Measurements from ENCODE around the gene CLP1. TPM values are rescaled to one million over a fixed set of nuclear protein-coding genes. Genes with fewer than 3 reads are reported as not detected.

The CLP1 gene
- total and polyA plus RNA-seq, 7 donors = 3.9 to 23.2 (median 13.2) TPM

- H3K27ac ChIP-seq = no peak overlapping the region
- H3K4me1 ChIP-seq = no peaks in the 10 kb centered on the region
- no peaks in the 10 kb centered on the region for H3K27me3 ChIP-seq
- intact Hi-C loops (cut with DNase I) = no loop called here
- H3K4me3 ChIP-seq = no peak overlapping the region
- no peaks in the 10 kb centered on the region for H3K36me3 ChIP-seq
- WGBS, 2 donors = 86 to 89% methylated on average over 2 of the region's 2 CpGs
- H3K9me3 ChIP-seq = peaks cover 0 to under 1% (median 0%) of the 10 kb centered on the region in 4 donors
- TF ChIP-seq POLR2A (IDR thresholded peaks at IDR 0.05) (no peak), CTCF (IDR thresholded peaks at IDR 0.05) (no peak), EP300 (IDR thresholded peaks at IDR 0.05) (no peak), POLR2AphosphoS5 (IDR thresholded peaks at IDR 0.05) (no peak)
- DNase-seq = no peak
Observed at GRCh38 chr11:57624864-57625263, 32.7 kb upstream of the CLP1 start.

- TF ChIP-seq CTCF (IDR thresholded peaks at IDR 0.05) (no peak), POLR2A (IDR thresholded peaks at IDR 0.05) (no peak), POLR2AphosphoS5 (IDR thresholded peaks at IDR 0.05) (no peak)
- 82 to 85% methylated on average over 1 of the region's 1 CpG for WGBS, 2 donors
- intact Hi-C loops (cut with DNase I) = no loop called here
Observed at GRCh38 chr11:57626895-57627294, 30.7 kb upstream of the CLP1 start.

DNA sequence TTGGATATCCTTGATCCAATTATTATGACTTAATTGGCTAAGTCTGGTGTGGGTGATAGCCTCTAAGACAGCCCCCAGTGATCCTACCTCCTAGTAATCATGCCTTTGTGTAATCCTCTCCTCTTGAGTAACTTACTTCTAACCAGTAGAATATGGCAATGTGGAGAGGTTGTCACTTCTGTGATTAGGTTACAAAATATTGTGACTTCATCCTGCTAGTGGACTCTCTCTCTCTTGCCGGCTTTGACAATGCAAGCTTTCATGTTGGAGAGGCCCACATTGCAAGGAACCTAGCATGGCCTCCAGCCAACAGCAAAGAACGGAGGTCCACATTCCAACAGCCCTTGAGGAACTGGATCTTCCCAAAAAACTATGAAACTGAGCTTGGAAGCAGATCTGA lies 27.4 kb upstream of the CLP1 start:
- Histone ChIP-seq H3K4me3 (no peak overlapping the region), H3K27ac (no peak overlapping the region), H3K36me3 (no peaks in the 10 kb centered on the region), H3K27me3 (no peaks in the 10 kb centered on the region), H3K4me1 (no peaks in the 10 kb centered on the region), H3K9me3 (no peaks in the 10 kb centered on the region)
- DNase-seq = no peak
- 63 to 88% methylated on average over 2 of the region's 2 CpGs for WGBS, 2 donors
- intact Hi-C loops (cut with DNase I) = no loop called here
- TF ChIP-seq POLR2AphosphoS5 (IDR thresholded peaks at IDR 0.05) = no peak

More at GRCh38 chr11:57626895-57627294, 30.7 kb upstream of the CLP1 start:
- Histone ChIP-seq H3K27ac (no peak overlapping the region), H3K36me3 (no peaks in the 10 kb centered on the region), H3K9me3 (no peaks in the 10 kb centered on the region), H3K4me1 (no peaks in the 10 kb centered on the region), H3K4me3 (no peak overlapping the region), H3K27me3 (no peaks in the 10 kb centered on the region)
- DNase-seq = no peak

DNA sequence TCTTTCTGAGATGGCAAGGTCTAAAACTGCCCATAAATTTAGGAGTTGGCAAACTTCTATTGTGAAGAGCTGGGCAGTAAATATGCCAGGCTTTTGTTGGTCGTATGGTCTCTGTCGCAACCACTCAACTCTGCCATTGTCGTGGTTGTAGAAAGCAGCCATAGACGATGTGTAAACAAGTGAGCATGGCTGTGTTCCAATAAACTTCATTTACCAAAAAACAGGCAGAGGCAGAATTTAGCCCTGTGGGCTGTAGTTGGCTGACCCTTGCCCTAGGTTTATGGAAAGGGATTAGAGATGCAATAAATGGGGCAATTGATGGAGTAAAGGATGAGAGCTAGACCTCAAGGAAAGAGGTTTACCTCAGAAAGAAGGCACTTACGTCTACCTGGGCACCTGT lies 25.4 kb upstream of the CLP1 start:
- WGBS, 2 donors = 21 to 58% methylated on average over 5 of the region's 5 CpGs
- intact Hi-C loops (cut with DNase I) = no loop called here
- no peaks in the 10 kb centered on the region for H3K36me3 ChIP-seq

DNA sequence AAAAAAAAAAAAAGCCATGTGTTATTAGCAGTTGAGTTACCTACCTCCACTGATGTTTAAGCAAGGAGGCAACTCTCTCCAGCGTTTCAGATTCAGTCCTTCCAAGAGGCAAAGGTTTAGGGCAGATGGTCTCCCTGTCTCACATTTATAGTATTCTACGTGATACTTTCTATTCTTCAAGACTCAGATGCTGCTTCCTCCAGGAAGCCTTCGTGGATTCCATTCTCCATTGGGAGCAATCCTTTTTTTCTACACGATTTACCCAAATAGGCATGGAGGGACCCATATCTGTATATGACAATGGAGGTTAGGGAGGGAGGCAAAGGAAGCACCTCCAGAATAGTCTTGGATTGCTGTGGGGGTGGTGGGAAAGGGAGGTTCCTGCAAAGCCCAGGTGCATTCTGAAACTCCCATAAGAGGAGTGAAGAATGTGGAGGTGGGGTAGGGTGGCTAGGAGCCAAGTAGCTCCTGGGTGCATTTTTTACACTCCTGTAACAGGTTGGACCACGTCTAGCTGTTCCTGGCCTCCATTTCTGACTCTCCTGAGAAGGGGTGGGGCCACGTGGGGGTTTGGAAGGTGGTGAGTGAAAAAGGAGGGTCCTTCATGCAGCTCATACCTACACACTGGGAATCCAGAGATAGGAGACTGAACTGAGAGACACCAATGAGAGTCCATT lies 24.0 kb upstream of the CLP1 start:
- Histone ChIP-seq H3K27me3 (no peaks in the 10 kb centered on the region), H3K9me3 (no peaks in the 10 kb centered on the region), H3K4me1 (peaks cover 0 to 9% (median 8%) of the 10 kb centered on the region in 4 donors), H3K4me3 (no peak overlapping the region), H3K27ac (no peak overlapping the region), H3K36me3 (no peaks in the 10 kb centered on the region)
- TF ChIP-seq POLR2A (IDR thresholded peaks at IDR 0.05) (no peak), EP300 (IDR thresholded peaks at IDR 0.05) (no peak), CTCF (IDR thresholded peaks at IDR 0.05) (no peak), POLR2AphosphoS5 (IDR thresholded peaks at IDR 0.05) (no peak)
- no peak for DNase-seq
- 67 to 83% methylated on average over 6 of the region's 6 CpGs for WGBS, 2 donors
- intact Hi-C loops (cut with DNase I) = no loop called here

More for the DNA sequence above, 25.4 kb upstream of the CLP1 start:
- Histone ChIP-seq H3K27ac (no peak overlapping the region), H3K4me1 (no peaks in the 10 kb centered on the region), H3K9me3 (no peaks in the 10 kb centered on the region), H3K4me3 (no peak overlapping the region), H3K27me3 (no peaks in the 10 kb centered on the region)
- DNase-seq = no peak
- TF ChIP-seq POLR2AphosphoS5 (IDR thresholded peaks at IDR 0.05) = no peak
- no peak for TF ChIP-seq CTCF (IDR thresholded peaks at IDR 0.05)
- no peak for TF ChIP-seq EP300 (IDR thresholded peaks at IDR 0.05)
- no peak for TF ChIP-seq POLR2A (IDR thresholded peaks at IDR 0.05)
